CD14-positive monocyte (primary cell): ENCODE results near the gene TEPSIN. TPM values are rescaled to one million over a fixed set of nuclear protein-coding genes. Genes with fewer than 3 reads are reported as not detected.

Source experiments
- DNase-seq, 3 donors: peaks; one replicate each; pipeline ENCODE4 v3.0.0-alpha.2; 2011 to 2022
- H2AFZ ChIP-seq: 2 replicates; pipeline ENCODE4 v1.6.0; 2012; ENCODE audit warnings: mild to moderate bottlenecking, low read depth, low read length, inconsistent platforms; ENCODE audit not compliant: insufficient read depth, poor library complexity, severe bottlenecking
- H3K27ac ChIP-seq, 2 donors: 1 replicate in 1 of 2; 2 replicates in 1 of 2; pipeline ENCODE4 v1.5.1; 2012 to 2013; ENCODE audit warnings: low read length in 2 of 2, control low read depth in 1 of 2, inconsistent platforms in 1 of 2, low read depth in 1 of 2, mild to moderate bottlenecking in 1 of 2
- H3K27me3 ChIP-seq, 2 donors: one replicate each; pipeline versions ENCODE4 v1.6.0 to v1.6.1; 2011 to 2013; ENCODE audit warnings: low read length in 2 of 2; ENCODE audit not compliant: control insufficient read depth in 2 of 2, insufficient read depth in 2 of 2
- H3K36me3 ChIP-seq, 2 donors: replicated peaks in 1 of 2; 1 replicate in 1 of 2; 2 replicates in 1 of 2; pipeline versions ENCODE4 v1.5.1 to v1.6.1; 2012 to 2013; ENCODE audit warnings: low read length in 2 of 2, control low read depth in 1 of 2, inconsistent platforms in 1 of 2, mild to moderate bottlenecking in 1 of 2; ENCODE audit not compliant: insufficient read depth in 2 of 2, control insufficient read depth in 1 of 2
- H3K4me1 ChIP-seq, 2 donors: 1 replicate in 1 of 2; 2 replicates in 1 of 2; pipeline versions ENCODE4 v1.5.1 to v1.6.1; 2012 to 2013; ENCODE audit warnings: low read length in 2 of 2, control low read depth in 1 of 2, inconsistent platforms in 1 of 2, mild to moderate bottlenecking in 1 of 2, moderate library complexity in 1 of 2; ENCODE audit not compliant: insufficient read depth in 2 of 2, control insufficient read depth in 1 of 2
- H3K4me2 ChIP-seq: replicated peaks from 2 replicates; pipeline ENCODE3; 2012; ENCODE audit warnings: low read length, moderate library complexity, mild to moderate bottlenecking; ENCODE audit not compliant: poor library complexity, severe bottlenecking; ENCODE audit errors: extremely low read depth
- H3K4me3 ChIP-seq, 3 experiments: fragments of 200-600 bp in 1 of 3; sonication (generic) in 1 of 3; replicated peaks in 1 of 3; 1 replicate in 2 of 3; 2 replicates in 1 of 3; pipeline ENCODE4 v1.5.1; 2011 to 2013; ENCODE audit warnings: low read length in 3 of 3, mild to moderate bottlenecking in 3 of 3, control low read depth in 2 of 3, low read depth in 2 of 3, inconsistent platforms in 1 of 3, moderate library complexity in 1 of 3
- H3K79me2 ChIP-seq: 2 replicates; pipeline ENCODE4 v1.6.0; 2012; ENCODE audit warnings: mild to moderate bottlenecking, control low read depth, inconsistent platforms, low read length, moderate library complexity; ENCODE audit not compliant: insufficient read depth
- H3K9ac ChIP-seq: 2 replicates; pipeline ENCODE4 v1.6.0; 2017; ENCODE audit warnings: low read length, mild to moderate bottlenecking; ENCODE audit not compliant: insufficient read depth, poor library complexity, severe bottlenecking
- H3K9me3 ChIP-seq, 2 donors: replicated peaks in 1 of 2; 1 replicate in 1 of 2; 2 replicates in 1 of 2; pipeline versions ENCODE4 v1.5.1 to v1.6.1; 2012 to 2013; ENCODE audit warnings: low read length in 2 of 2, control low read depth in 1 of 2; ENCODE audit not compliant: control insufficient read depth in 1 of 2, insufficient read depth in 1 of 2
- H4K20me1 ChIP-seq: 2 replicates; pipeline ENCODE4 v1.6.0; 2012; ENCODE audit warnings: mild to moderate bottlenecking, low read length, control low read depth, moderate library complexity; ENCODE audit not compliant: insufficient read depth
- H3K27ac Mint-ChIP-seq, 7 donors: one replicate each; pipeline ENCODE4 v1.8.0; 2020; ENCODE audit warnings: mild to moderate bottlenecking in 7 of 7, mixed read lengths in 7 of 7, moderate library complexity in 6 of 7, inconsistent platforms in 2 of 7
- H3K27me3 Mint-ChIP-seq, 3 donors: one replicate each; pipeline ENCODE4 v1.8.0; 2021 to 2022; ENCODE audit warnings: low read depth in 3 of 3, mild to moderate bottlenecking in 3 of 3, mixed read lengths in 3 of 3, moderate library complexity in 3 of 3, inconsistent platforms in 1 of 3
- H3K36me3 Mint-ChIP-seq, 2 donors: one replicate each; pipeline ENCODE4 v1.8.0; 2020; ENCODE audit warnings: mixed read lengths in 2 of 2, inconsistent platforms in 1 of 2, mild to moderate bottlenecking in 1 of 2
- H3K4me1 Mint-ChIP-seq: one replicate; pipeline ENCODE4 v1.8.0; 2020; ENCODE audit warnings: mild to moderate bottlenecking, mixed read lengths
- H3K4me3 Mint-ChIP-seq, 2 donors: one replicate each; pipeline ENCODE4 v1.8.0; 2020; ENCODE audit warnings: mild to moderate bottlenecking in 2 of 2, mixed read lengths in 2 of 2, moderate library complexity in 1 of 2
- H3K9me3 Mint-ChIP-seq, 7 donors: one replicate each; pipeline ENCODE4 v1.8.0; 2020 to 2022; ENCODE audit warnings: mixed read lengths in 7 of 7, mild to moderate bottlenecking in 6 of 7, moderate library complexity in 6 of 7, inconsistent platforms in 2 of 7
- WGBS: methylation state at CpG from one replicate; pipeline ENCODE4 v1.1.5; 2013; ENCODE audit warnings: missing lambda C conversion rate; ENCODE audit not compliant: insufficient coverage; 5-methylcytosine and 5-hydroxymethylcytosine counted together
- intact Hi-C, 2 donors: fragments of 100-400 bp; cut with micrococcal nuclease; formaldehyde crosslinking; loops; one replicate each; pipeline versions ENCODE4 v1.15.0 to v1.15.1; 2023
- polyA plus RNA-seq, 3 donors: library from polyadenylated mRNA; depleted of rRNA in 1 of 3; unstranded in 2 of 3; stranded (reverse) in 1 of 3; fragments of 300-500 nt in 2 of 3; fragments of >200 nt in 1 of 3; fragmentation: Illumina TruSeq in 2 of 3; gene quantifications; 1 replicate in 2 of 3; 2 replicates in 1 of 3; pipeline ENCODE4 v1.2.3, GENCODE V29; 2012 to 2021
- TF ChIP-seq, protein P1 (sequence below): fragments of 200-600 bp; IDR thresholded peaks from one replicate; pipeline ENCODE4 v1.8.0; 2022; ENCODE audit warnings: antibody characterized with exemption, mild to moderate bottlenecking

The TEPSIN gene
- polyA plus RNA-seq, 3 donors: 3.4 to 136 (median 4.5) TPM

DNA sequence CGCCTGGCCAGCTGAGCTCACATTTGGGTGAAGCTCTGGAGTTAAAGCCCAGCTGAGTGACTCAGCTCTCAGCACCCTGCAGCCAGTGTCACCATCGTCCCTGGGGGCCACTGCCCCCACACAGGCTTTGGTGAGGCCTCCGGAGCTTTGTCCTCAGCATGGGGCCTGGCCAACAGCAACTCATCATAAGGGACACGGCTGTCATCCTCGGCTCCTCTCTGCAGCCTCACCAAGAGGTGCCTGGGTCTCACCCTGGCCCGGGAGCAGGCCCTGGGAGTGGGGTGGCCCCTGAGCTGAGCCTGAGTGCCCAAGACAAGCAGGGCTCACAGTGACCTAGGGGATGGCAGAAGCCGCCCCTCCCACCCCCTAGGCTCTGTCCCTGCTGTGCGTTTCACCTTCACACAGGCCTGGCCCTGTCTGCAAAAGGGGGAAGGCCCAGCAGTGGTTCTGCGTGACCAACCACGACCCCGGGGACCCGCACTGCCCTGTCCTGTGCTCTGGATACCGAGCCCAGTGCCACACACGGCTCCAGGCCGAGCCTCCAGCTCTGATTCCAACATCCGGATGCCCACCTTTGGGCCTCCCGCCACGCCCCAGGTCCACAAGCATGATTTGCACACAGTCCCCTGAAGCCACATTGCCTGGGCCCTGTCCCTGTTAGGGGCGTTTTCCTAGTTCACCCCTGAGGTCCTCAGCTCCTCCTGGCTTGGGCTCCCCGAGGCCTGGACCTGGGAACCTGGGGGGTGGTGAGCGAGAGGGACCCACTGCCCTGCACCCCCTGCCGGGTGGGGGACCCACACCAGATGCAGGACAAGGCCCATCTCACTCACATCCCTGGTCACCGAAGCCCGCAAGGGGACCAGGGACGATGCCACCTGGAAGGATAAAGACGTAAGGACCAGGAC lies 51.0 kb downstream of the TEPSIN start:
- no peaks in the 10 kb centered on the region for H3K79me2 ChIP-seq
- H3K27ac Mint-ChIP-seq: peak overlapping the region in 1 of 7 donors; percentile 13
- H3K36me3 Mint-ChIP-seq: peaks cover 0 to 11% of the 10 kb centered on the region in 2 donors
- H2AFZ ChIP-seq: no peak overlapping the region
- H3K4me3 Mint-ChIP-seq: no peak overlapping the region
- no peaks in the 10 kb centered on the region for H3K4me1 ChIP-seq
- H3K9ac ChIP-seq: no peak overlapping the region
- DNase-seq: no peak
- no peak overlapping the region for H3K27ac ChIP-seq
- H3K9me3 ChIP-seq: peaks cover 0 to 3% of the 10 kb centered on the region in 2 donors
- peaks cover 13 to 26% (median 17%) of the 10 kb centered on the region in 3 donors for H3K27me3 Mint-ChIP-seq
- H3K9me3 Mint-ChIP-seq: peaks cover 0 to 7% (median 0%) of the 10 kb centered on the region in 7 donors
- H3K4me2 ChIP-seq: no peak overlapping the region
- H3K4me1 Mint-ChIP-seq: peaks cover 2% of the 10 kb centered on the region
- no peaks in the 10 kb centered on the region for H3K36me3 ChIP-seq
- peaks cover 0 to 20% of the 10 kb centered on the region in 2 donors for H3K27me3 ChIP-seq
- H3K4me3 ChIP-seq: no peak overlapping the region
- TF ChIP-seq, protein P1, sequence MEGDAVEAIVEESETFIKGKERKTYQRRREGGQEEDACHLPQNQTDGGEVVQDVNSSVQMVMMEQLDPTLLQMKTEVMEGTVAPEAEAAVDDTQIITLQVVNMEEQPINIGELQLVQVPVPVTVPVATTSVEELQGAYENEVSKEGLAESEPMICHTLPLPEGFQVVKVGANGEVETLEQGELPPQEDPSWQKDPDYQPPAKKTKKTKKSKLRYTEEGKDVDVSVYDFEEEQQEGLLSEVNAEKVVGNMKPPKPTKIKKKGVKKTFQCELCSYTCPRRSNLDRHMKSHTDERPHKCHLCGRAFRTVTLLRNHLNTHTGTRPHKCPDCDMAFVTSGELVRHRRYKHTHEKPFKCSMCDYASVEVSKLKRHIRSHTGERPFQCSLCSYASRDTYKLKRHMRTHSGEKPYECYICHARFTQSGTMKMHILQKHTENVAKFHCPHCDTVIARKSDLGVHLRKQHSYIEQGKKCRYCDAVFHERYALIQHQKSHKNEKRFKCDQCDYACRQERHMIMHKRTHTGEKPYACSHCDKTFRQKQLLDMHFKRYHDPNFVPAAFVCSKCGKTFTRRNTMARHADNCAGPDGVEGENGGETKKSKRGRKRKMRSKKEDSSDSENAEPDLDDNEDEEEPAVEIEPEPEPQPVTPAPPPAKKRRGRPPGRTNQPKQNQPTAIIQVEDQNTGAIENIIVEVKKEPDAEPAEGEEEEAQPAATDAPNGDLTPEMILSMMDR: no peak
- H4K20me1 ChIP-seq: no peaks in the 10 kb centered on the region
- 93% methylated on average over 22 of the region's 26 CpGs for WGBS
- intact Hi-C loops: loop anchor here in 1 of 2 donors (5.0 kb wide), 1 partner anchor 46 kb away; no protein-coding TSS in a partner anchor

DNA sequence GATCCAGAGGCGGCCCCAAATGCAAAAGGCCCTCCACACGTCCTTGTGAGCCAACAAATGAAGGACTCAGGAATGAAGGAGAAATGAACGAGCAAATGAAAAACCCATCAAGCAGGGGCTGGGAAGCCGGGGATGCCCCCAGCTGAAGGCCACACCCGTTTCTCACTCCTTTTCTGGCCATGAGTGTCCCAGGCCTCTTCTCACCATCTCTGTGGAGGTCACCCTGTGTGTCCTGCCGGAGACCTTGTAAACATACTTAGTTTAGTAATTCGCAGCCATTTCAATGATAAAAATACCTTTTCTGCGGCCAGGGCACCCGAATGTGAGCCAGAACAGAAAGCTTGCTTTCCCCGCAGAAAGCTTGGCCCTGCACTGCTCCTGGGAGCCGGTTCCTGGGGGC lies 51.7 kb downstream of the TEPSIN start:
- Mint-ChIP-seq H3K4me1 (peaks cover 2% of the 10 kb centered on the region), H3K36me3 (peaks cover 0 to 11% of the 10 kb centered on the region in 2 donors), H3K9me3 (peaks cover 0 to 7% (median 0%) of the 10 kb centered on the region in 7 donors), H3K27me3 (peaks cover 13 to 29% (median 17%) of the 10 kb centered on the region in 3 donors), H3K4me3 (no peak overlapping the region), H3K27ac (no peak overlapping the region)
- Histone ChIP-seq H3K9me3 (peaks cover 0 to 3% of the 10 kb centered on the region in 2 donors), H3K36me3 (no peaks in the 10 kb centered on the region), H3K27me3 (peaks cover 0 to 20% of the 10 kb centered on the region in 2 donors), H3K27ac (no peak overlapping the region), H3K4me3 (no peak overlapping the region), H3K4me2 (no peak overlapping the region), H2AFZ (no peak overlapping the region), H3K4me1 (no peaks in the 10 kb centered on the region), H4K20me1 (no peaks in the 10 kb centered on the region), H3K79me2 (no peaks in the 10 kb centered on the region), H3K9ac (no peak overlapping the region)
- intact Hi-C loops: loop anchor here in 1 of 2 donors (5.0 kb wide), 1 partner anchor 45 kb away; no protein-coding TSS in a partner anchor
- DNase-seq: no peak
- WGBS: 92% methylated on average over 11 of the region's 11 CpGs
- TF ChIP-seq, protein P1: no peak
